Psoas muscle (tissue), 8 donors: ENCODE measurements around the gene XXYLT1. TPM values are rescaled to one million over a fixed set of nuclear protein-coding genes. Genes with fewer than 3 reads are reported as not detected.

Experiments used
- ATAC-seq, 4 donors: fragments of 200-7000 bp; cut with Tn5 transposase; one replicate each; pipeline ENCODE4 v1.9.1; 2020; ENCODE audit warnings: moderate library complexity in 3 of 4, mild to moderate bottlenecking in 2 of 4
- DNase-seq, 2 donors: peaks; one replicate each; pipeline ENCODE4 v3.0.0-alpha.2; 2020
- H3K27ac ChIP-seq: fragments of 200-600 bp; one replicate; pipeline ENCODE4 v1.8.0; 2022
- H3K27me3 ChIP-seq, 3 donors: fragments of 200-600 bp in 1 of 3; one replicate each; pipeline versions ENCODE4 v1.6.1 to v1.8.0; 2013 to 2022; ENCODE audit warnings: low read length in 2 of 3, mild to moderate bottlenecking in 2 of 3, moderate library complexity in 1 of 3; ENCODE audit not compliant: insufficient read depth in 3 of 3
- H3K36me3 ChIP-seq, 2 donors: fragments of 200-600 bp in 1 of 2; one replicate each; pipeline versions ENCODE4 v1.6.1 to v1.8.0; 2013 to 2022; ENCODE audit warnings: low read depth in 1 of 2, mild to moderate bottlenecking in 1 of 2, moderate library complexity in 1 of 2; ENCODE audit not compliant: insufficient read depth in 1 of 2
- H3K4me1 ChIP-seq: fragments of 200-600 bp; one replicate; pipeline ENCODE4 v1.8.0; 2022
- H3K4me3 ChIP-seq: fragments of 200-600 bp; one replicate; pipeline ENCODE4 v1.8.0; 2022; ENCODE audit warnings: mild to moderate bottlenecking
- H3K9me3 ChIP-seq: fragments of 200-600 bp; one replicate; pipeline ENCODE4 v1.8.0; 2022
- WGBS, 3 donors: extraction: QIAGEN DNeasy Blood & Tissue Kit; methylation state at CpG; one replicate each; pipeline versions ENCODE4 v1.1.6 to v1.1.7; 2013; 5-methylcytosine and 5-hydroxymethylcytosine counted together
- intact Hi-C, 2 donors: fragments of 100-400 bp; cut with DNase I; formaldehyde crosslinking; loops; one replicate each; pipeline versions ENCODE4 v1.11.0 to v1.14.2; 2022
- polyA plus RNA-seq, 3 donors: library from polyadenylated mRNA; stranded (reverse); fragments of 200-250 nt; gene quantifications; one replicate each; pipeline ENCODE4 v1.2.3, GENCODE V29; 2013
- total RNA-seq, 4 donors: library from RNA; stranded (reverse); fragmentation: NEBNext Ultra II Directional in 2 of 4; extraction: Animal tissue kit (Norgen Biotek cat#: 25700) in 2 of 4; gene quantifications; one replicate each; pipeline versions ENCODE4 v1.2.1 to v1.2.4, GENCODE V29; 2021 to 2023
- TF ChIP-seq, protein P1 (sequence below): fragments of 200-600 bp; IDR thresholded peaks from one replicate; pipeline ENCODE4 v1.8.0; 2022; ENCODE audit warnings: antibody characterized with exemption
- donor health status: healthy with polysubstance abuse.
- donor health status: DM: no; HTN: no; CAD: no; lungs with moderate emphysema.
- donor health status: Bipolar disorder and iron deficiency.
- donor health status: healthy.
- donor health status: DM: yes; HTN: yes; CAD: no.
- donor health status: DM: no; HTN: no; CAD: no.
- donor health status: DM: no; HTN: no; CAD: no.
- donor health status: DM: yes; HTN: yes; CAD: no.

The XXYLT1 gene
- total and polyA plus RNA-seq, 7 donors: 0.86 to 3.5 (median 1.8) TPM

DNA sequence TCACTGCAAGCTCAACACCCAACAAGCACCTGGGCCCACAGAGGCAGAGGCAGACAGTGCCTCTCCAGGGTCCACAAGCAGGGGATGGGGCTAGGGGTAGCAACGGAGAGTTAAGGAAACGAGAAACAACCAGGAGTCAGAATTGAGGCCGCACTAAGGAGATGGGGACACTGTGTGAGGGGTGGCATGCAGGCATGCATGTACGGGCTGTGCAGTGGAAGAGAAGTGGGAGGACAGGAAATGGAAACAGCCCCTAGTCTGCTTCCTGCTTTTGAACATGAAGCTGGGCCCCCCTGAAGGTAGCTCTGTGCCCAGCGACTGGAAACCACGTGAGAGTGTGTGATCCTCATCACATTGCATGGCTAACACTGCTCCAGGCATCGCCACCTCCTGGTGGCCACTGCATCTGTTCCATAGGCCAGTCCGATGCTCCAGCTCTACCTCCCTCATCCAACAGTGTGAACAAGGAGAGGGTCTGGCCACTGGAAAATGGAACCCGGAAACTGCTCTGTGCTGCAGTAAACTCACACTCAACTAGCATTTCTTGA, 44.0 kb downstream of the XXYLT1 start:
- Histone ChIP-seq H3K9me3 (no peaks in the 10 kb centered on the region), H3K27ac (no peak overlapping the region), H3K4me3 (no peak overlapping the region), H3K36me3 (peaks cover 0 to 8% of the 10 kb centered on the region in 2 donors), H3K27me3 (no peaks in the 10 kb centered on the region), H3K4me1 (peaks cover 7% of the 10 kb centered on the region)
- peak in 1 of 2 donors; percentile 40 for DNase-seq
- ATAC-seq: no peak
- TF ChIP-seq, protein P1, sequence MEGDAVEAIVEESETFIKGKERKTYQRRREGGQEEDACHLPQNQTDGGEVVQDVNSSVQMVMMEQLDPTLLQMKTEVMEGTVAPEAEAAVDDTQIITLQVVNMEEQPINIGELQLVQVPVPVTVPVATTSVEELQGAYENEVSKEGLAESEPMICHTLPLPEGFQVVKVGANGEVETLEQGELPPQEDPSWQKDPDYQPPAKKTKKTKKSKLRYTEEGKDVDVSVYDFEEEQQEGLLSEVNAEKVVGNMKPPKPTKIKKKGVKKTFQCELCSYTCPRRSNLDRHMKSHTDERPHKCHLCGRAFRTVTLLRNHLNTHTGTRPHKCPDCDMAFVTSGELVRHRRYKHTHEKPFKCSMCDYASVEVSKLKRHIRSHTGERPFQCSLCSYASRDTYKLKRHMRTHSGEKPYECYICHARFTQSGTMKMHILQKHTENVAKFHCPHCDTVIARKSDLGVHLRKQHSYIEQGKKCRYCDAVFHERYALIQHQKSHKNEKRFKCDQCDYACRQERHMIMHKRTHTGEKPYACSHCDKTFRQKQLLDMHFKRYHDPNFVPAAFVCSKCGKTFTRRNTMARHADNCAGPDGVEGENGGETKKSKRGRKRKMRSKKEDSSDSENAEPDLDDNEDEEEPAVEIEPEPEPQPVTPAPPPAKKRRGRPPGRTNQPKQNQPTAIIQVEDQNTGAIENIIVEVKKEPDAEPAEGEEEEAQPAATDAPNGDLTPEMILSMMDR: no peak
- WGBS, 3 donors: 75 to 77% (median 76%) methylated on average over 9 of the region's 9 CpGs
- intact Hi-C loops: no loop called here

- intact Hi-C loops: no loop called here
- DNase-seq: no peak
- Histone ChIP-seq H3K27me3 (no peaks in the 10 kb centered on the region), H3K4me1 (peaks cover 7% of the 10 kb centered on the region), H3K36me3 (peaks cover 0 to 8% of the 10 kb centered on the region in 2 donors), H3K9me3 (no peaks in the 10 kb centered on the region), H3K27ac (no peak overlapping the region), H3K4me3 (no peak overlapping the region)
- ATAC-seq: no peak
- TF ChIP-seq, protein P1: no peak
- 88 to 90% (median 88%) methylated on average over 7 of the region's 7 CpGs for WGBS, 3 donors
Measured at GRCh38 chr3:195226445-195226844, 44.5 kb downstream of the XXYLT1 start.

DNA sequence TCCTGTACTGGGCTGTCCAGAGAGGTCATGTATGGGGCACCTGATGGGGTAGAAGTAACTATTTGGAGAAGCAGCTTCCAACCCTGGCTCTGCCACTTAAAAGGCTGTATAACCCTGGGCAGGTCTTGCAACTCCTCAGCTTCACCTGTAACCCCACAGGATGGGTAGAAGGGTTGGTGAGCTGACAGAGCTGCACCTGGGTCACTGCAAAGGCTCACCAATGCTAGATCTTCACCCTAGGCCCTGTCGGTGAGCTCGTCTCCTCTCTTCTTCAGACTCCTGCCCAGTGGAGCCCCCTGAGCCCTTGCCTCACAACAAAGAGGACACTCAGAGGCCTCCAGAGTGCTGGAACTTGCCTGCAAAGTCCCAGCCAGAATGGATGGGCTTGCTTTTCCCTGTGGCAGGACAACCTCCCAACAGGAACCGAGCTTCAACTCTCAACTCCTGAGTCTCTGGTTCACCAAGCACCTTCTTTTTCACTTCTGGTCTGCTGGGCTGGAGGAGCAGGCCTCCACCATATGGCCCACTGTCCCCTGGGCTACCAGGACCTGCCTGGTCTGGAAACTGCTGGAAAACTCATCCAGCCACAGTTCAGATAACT, 45.9 kb downstream of the XXYLT1 start:
- intact Hi-C loops: no loop called here
- DNase-seq (no peak), ATAC-seq (no peak)
- WGBS, 3 donors: 96 to 100% (median 100%) methylated on average over 3 of the region's 3 CpGs
- TF ChIP-seq, protein P1: no peak
- peaks cover 7% of the 10 kb centered on the region for H3K4me1 ChIP-seq
- no peaks in the 10 kb centered on the region for H3K27me3 ChIP-seq
- H3K36me3 ChIP-seq: peaks cover 0 to 8% of the 10 kb centered on the region in 2 donors
- no peak overlapping the region for H3K4me3 ChIP-seq
- no peaks in the 10 kb centered on the region for H3K9me3 ChIP-seq
- H3K27ac ChIP-seq: no peak overlapping the region

DNA sequence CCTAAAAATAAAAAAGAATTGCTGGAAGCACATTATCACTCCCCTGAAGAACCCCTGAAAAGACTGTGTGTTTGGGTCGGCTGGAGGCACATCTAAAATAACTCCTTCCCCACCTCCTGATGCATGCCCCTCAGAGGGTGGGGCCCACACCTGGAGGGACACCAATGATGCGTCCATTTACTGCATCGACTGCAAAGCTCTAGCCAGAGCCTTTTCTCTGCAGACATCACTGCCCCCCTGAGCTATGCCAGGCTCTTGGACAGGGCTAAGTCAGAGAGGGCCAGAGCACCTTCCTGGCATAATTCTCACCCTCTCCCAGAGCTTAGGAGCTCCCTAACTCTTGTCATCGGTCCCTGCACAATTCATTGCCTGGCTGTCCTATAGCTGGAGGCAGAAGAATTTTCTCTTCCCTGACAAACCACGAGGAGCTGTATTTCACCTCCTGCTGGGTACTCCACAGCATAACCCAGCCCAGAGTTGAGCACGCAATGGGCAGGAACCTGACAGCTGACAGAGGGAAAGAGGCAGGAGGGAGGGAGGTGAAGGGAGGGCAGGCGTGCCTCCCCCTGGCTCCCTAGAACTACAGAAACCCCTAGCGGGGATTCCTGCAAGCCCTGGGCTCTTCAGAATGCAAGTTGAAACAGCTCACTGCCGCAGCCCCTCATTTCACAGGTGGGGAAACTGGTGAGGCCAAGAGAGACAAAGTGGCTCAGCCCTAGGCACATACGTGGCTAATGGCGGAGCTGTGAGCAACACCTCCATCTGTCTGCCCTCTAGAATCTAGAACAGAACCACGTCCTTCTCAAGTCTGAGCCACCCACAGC, 46.6 kb downstream of the XXYLT1 start:
- 86 to 90% (median 89%) methylated on average over 12 of the region's 12 CpGs for WGBS, 3 donors
- TF ChIP-seq, protein P1: no peak
- peaks cover 0 to 8% of the 10 kb centered on the region in 2 donors for H3K36me3 ChIP-seq
- peaks cover 7% of the 10 kb centered on the region for H3K4me1 ChIP-seq
- H3K27ac ChIP-seq: no peak overlapping the region
- H3K4me3 ChIP-seq: no peak overlapping the region
- no peaks in the 10 kb centered on the region for H3K9me3 ChIP-seq
- ATAC-seq: no peak
- DNase-seq: peak in 1 of 2 donors; percentile 34
- no peaks in the 10 kb centered on the region for H3K27me3 ChIP-seq
- intact Hi-C loops: no loop called here
